Left lung (tissue), 10 donors: ENCODE results near the gene FAM120A. TPM values are rescaled to one million over a fixed set of nuclear protein-coding genes. Genes with fewer than 3 reads are reported as not detected.
A peak's percentile ranks its signal among the peaks of the same experiment; 100 is the strongest.

ENCODE experiments used
- ATAC-seq: fragments of 200-7000 bp; cut with Tn5 transposase; one replicate; pipeline ENCODE4 v1.9.1; 2020; ENCODE audit warnings: moderate library complexity
- DNase-seq, 4 donors: peaks; one replicate each; pipeline ENCODE4 v3.0.0-alpha.2; 2013 to 2020
- H3K27ac ChIP-seq, 2 donors: fragments of 200-600 bp; sonication (generic) in 1 of 2; one replicate each; pipeline versions ENCODE4 v1.5.0 to v1.8.0; 2020 to 2021
- H3K27me3 ChIP-seq, 2 donors: fragments of 200-600 bp; sonication (generic) in 1 of 2; one replicate each; pipeline versions ENCODE4 v1.5.0 to v1.8.0; 2020 to 2021
- H3K36me3 ChIP-seq, 2 donors: fragments of 200-600 bp; sonication (generic) in 1 of 2; one replicate each; pipeline versions ENCODE4 v1.5.0 to v1.8.0; 2020 to 2021
- H3K4me1 ChIP-seq, 2 donors: fragments of 200-600 bp; one replicate each; pipeline ENCODE4 v1.8.0; 2021
- H3K4me3 ChIP-seq, 2 donors: fragments of 200-600 bp; sonication (generic) in 1 of 2; one replicate each; pipeline versions ENCODE4 v1.5.0 to v1.8.0; 2020 to 2021; ENCODE audit warnings: mild to moderate bottlenecking in 1 of 2
- H3K9me3 ChIP-seq, 2 donors: fragments of 200-600 bp; sonication (generic) in 1 of 2; one replicate each; pipeline versions ENCODE4 v1.5.0 to v1.8.0; 2020 to 2021
- CTCF ChIP-seq, 2 donors: fragments of 200-600 bp; sonication (generic) in 1 of 2; IDR thresholded peaks; one replicate each; pipeline versions ENCODE4 v1.5.0 to v1.8.0; 2021; ENCODE audit warnings: antibody characterized with exemption in 2 of 2
- intact Hi-C, 2 donors: fragments of 100-400 bp; cut with DNase I; formaldehyde crosslinking; loops; one replicate each; pipeline versions ENCODE4 v1.11.2 to v1.14.2; 2022
- polyA plus RNA-seq, 6 donors: library from polyadenylated mRNA; unstranded; fragments of 120-200 nt; gene quantifications; one replicate each; pipeline ENCODE4 v1.2.1, GENCODE V29; 2013; ENCODE audit not compliant: insufficient read length in 6 of 6
- total RNA-seq, 2 donors: library from RNA; stranded (reverse); fragmentation: NEBNext Ultra II Directional; extraction: Animal tissue kit (Norgen Biotek cat#: 25700); gene quantifications; one replicate each; pipeline ENCODE4 v1.2.1, GENCODE V29; 2021
- donor health status: DM: no; HTN: yes; CAD: no.
- donor health status: DM: no; HTN: no; CAD: no.

The FAM120A gene
- total and polyA plus RNA-seq, 8 donors = 61.0 to 160 (median 74.0) TPM

DNA sequence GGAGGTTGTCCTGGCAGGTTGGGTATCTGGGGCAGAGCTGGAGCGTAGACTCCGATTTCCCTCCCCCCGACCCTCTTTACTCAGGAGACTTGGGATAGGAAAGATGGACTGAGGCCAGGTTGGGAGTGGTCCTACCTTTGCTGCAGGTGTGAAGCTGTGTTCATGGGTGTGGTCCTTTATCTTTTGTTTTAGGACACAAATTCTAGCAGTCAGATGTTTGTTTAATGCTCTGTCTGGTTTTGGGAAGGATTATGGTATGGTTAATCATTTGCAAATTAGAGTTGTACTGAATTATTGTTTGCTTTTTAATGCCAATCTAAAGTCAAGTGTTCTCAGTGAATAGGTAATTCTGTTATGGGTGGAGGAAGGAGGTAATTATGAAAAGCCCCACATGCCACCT lies 16.0 kb downstream of the FAM120A start:
- peaks cover 30 to 87% of the 10 kb centered on the region in 2 donors for H3K4me1 ChIP-seq
- no peak for TF ChIP-seq CTCF (IDR thresholded peaks at IDR 0.05)
- peak overlapping the region; percentile 73 to 83 for H3K27ac ChIP-seq
- peaks cover 0 to 3% of the 10 kb centered on the region in 2 donors for H3K36me3 ChIP-seq
- ATAC-seq (peak; percentile 43), DNase-seq (peak in 1 of 4 donors; percentile 10)
- no peaks in the 10 kb centered on the region for H3K27me3 ChIP-seq
- H3K4me3 ChIP-seq = no peak overlapping the region
- intact Hi-C loops = no loop called here
- H3K9me3 ChIP-seq = no peaks in the 10 kb centered on the region

DNA sequence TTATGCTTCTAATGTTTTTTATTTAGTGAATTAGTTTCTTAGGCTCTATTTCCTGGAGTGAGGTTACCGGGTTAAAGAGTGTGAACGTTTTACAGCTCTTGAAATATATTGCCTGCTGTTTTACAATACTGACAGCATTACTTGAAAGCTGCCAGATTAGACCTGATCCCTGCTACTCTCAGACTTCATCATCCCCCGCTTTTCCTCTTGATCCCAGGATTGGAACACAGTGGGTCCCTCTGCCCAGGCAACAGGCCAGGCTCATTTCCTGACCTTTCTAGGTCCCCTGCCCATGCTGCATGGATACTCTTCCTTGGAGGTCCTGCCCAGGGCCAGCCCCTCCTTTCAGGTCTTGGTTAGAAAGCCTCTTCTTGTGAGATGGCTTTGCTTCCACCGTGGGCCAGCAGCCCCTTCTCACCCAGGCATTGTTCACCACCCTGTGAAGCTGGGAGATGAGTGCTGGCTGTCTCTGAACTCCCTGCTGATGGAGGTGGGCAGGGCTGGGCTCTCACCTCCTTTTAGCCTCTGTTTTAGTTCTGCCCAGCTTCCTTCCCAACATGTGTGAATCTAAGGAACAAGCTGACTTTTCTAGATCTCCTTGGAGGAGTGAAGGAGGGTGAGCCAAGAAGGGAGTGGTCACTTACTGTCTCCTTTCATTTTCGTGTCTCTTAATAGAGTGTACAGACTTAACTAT lies 17.4 kb downstream of the FAM120A start:
- peaks cover 0 to 7% of the 10 kb centered on the region in 2 donors for H3K36me3 ChIP-seq
- no peak for TF ChIP-seq CTCF (IDR thresholded peaks at IDR 0.05)
- H3K4me1 ChIP-seq = peaks cover 30 to 78% of the 10 kb centered on the region in 2 donors
- ATAC-seq = peak; percentile 69
- intact Hi-C loops = no loop called here
- peak in 2 of 4 donors; percentile 33 to 61 for DNase-seq
- peak overlapping the region; percentile 73 to 83 for H3K27ac ChIP-seq
- no peaks in the 10 kb centered on the region for H3K27me3 ChIP-seq
- H3K9me3 ChIP-seq = no peaks in the 10 kb centered on the region
- no peak overlapping the region for H3K4me3 ChIP-seq

DNA sequence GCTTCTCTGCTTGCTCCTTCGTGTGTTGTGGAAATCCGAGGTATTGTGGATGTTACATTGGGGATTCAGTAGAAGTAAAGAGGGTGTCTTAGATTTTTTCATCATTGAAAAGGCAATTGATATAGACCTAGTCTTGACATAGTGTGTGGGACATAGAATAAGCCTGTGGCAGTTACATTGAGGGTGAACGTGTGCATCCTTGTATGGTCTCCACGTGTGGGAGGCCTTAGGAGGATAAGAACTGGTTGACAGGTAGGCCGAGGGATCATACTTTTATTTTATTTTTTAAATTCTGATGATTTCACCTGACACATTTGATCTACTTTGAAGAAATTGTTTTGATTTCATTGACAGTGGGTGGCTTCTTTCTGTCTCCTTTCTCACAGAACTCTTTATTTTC lies 18.9 kb downstream of the FAM120A start:
- peak overlapping the region in 1 of 2 donors; percentile 10 for H3K27ac ChIP-seq
- no peaks in the 10 kb centered on the region for H3K27me3 ChIP-seq
- H3K36me3 ChIP-seq = peaks cover 0 to 14% of the 10 kb centered on the region in 2 donors
- DNase-seq = no peak
- no peaks in the 10 kb centered on the region for H3K9me3 ChIP-seq
- no peak overlapping the region for H3K4me3 ChIP-seq
- intact Hi-C loops = no loop called here
- ATAC-seq = no peak
- peaks cover 16 to 63% of the 10 kb centered on the region in 2 donors for H3K4me1 ChIP-seq
- no peak for TF ChIP-seq CTCF (IDR thresholded peaks at IDR 0.05)

DNA sequence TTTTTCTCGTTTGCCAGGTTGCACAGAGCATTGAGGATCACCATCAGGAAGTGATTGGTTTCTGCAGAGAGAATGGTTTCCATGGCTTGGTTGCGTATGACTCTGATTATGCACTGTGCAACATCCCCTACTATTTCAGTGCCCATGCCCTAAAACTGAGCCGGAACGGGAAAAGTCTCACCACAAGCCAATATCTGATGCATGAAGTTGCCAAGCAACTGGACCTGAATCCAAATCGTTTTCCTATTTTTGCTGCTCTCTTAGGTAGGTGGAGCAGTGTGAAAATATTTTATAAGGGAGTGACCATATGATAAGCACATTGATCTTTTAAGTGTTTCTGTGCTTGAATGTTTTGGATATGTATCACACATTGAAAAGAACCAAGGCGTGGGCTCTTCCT lies 19.6 kb downstream of the FAM120A start:
- Histone ChIP-seq H3K36me3 (peaks cover 0 to 16% of the 10 kb centered on the region in 2 donors), H3K27me3 (no peaks in the 10 kb centered on the region), H3K9me3 (no peaks in the 10 kb centered on the region), H3K27ac (peak overlapping the region in 1 of 2 donors; percentile 10), H3K4me1 (peaks cover 16 to 60% of the 10 kb centered on the region in 2 donors), H3K4me3 (no peak overlapping the region)
- intact Hi-C loops = no loop called here
- TF ChIP-seq CTCF (IDR thresholded peaks at IDR 0.05) = no peak
- no peak for ATAC-seq
- no peak for DNase-seq

GRCh38 chr9:93473411-93473810 lies 21.9 kb downstream of the FAM120A start:
- no peaks in the 10 kb centered on the region for H3K9me3 ChIP-seq
- DNase-seq (no peak), ATAC-seq (no peak)
- no peak overlapping the region for H3K4me3 ChIP-seq
- intact Hi-C loops = no loop called here
- H3K27ac ChIP-seq = no peak overlapping the region
- peaks cover 0 to 29% of the 10 kb centered on the region in 2 donors for H3K36me3 ChIP-seq
- TF ChIP-seq CTCF (IDR thresholded peaks at IDR 0.05) = no peak
- H3K27me3 ChIP-seq = no peaks in the 10 kb centered on the region
- H3K4me1 ChIP-seq = peaks cover 13 to 37% of the 10 kb centered on the region in 2 donors
